ENCODE measurements around the gene LINGO3. TPM values are rescaled to one million over a fixed set of nuclear protein-coding genes. Genes with fewer than 3 reads are reported as not detected.
A peak's percentile ranks its signal among the peaks of the same experiment; 100 is the strongest.

Gene LINGO3
- total RNA-seq, 6 donors from 2014 or later, result 0.10 to 0.61 (median 0.17) TPM; not detected in 3

DNA sequence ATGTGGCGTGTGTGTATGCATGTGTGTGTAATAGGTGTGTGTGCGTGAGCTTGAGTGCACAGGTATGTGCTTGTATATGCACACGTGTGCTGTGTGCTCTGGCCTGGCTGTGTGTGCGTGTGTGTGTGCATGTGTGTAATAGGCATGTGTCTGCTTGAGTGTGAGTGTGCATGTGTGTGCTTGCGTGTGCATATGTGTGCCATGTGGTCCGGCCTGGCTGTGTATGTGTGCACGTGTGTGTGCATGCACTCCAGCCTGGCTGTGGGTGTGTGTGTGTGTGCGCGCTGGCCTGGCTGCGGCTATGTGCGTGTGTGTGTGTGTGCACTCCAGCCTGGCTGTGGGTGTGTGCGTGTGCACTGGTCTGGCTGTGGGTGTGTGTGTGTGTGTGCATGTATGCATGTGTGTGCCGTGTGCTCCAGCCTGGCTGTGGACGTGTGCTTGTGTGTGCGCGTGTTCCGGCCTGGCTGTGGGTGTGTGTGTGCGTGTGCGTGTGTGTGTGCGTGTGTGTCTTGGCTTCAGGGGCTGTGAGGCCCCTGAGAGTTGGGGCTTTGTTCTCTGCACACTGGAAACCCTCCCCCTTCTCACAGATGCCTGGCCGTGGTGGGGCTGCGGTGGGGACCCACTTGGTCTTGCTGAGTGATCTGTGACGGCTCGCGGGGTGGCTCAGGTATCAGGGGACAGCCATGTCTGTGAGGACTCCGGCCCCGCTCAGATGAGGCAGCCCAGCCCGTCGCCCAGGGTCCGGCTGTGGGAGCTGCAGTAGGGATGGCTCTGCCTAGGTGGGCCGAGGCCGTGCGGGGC, 28.8 kb upstream of the LINGO3 start:
- DNase-seq (peak in 1 of 2 donors; percentile 73), ATAC-seq (ENCODE audit: low FRiP score in 2 of 2) (no peak)
- Histone ChIP-seq H3K36me3 (peaks cover 0 to 41% (median 21%) of the 10 kb centered on the region in 4 donors), H3K4me1 (peaks cover 9 to 25% (median 11%) of the 10 kb centered on the region in 4 donors), H3K27ac (no peak overlapping the region), H3K9me3 (no peaks in the 10 kb centered on the region), H3K27me3 (no peaks in the 10 kb centered on the region), H3K4me3 (no peak overlapping the region)
- no peak for TF ChIP-seq CTCF (IDR thresholded peaks at IDR 0.05)
- no peak for TF ChIP-seq POLR2AphosphoS5 (IDR thresholded peaks at IDR 0.05)
- TF ChIP-seq POLR2A (IDR thresholded peaks at IDR 0.05), result no peak
- TF ChIP-seq EP300 (IDR thresholded peaks at IDR 0.05), result no peak
- whole genome bisulfite sequencing, 2 donors, result 88 to 93% methylated on average over 21 to 30 of the region's 33 CpGs

DNA sequence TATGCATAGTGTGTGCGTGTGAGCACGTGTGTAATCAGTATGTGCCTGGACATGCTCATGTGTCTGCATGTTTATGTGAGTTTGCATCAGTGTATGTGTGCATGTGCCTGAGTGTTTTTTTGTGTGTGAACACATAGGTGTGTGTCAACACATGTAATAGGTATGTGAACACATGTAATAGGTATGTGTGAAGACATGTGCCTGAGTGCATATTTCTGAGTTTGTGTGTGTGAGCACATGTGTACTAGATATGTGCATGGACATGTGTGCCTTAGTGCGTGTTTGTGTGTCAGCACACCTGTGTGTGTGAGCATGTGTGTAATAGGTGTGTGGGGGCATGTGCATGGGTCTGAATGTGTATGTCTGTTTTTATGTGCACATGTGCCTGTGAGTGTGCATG, 27.9 kb upstream of the LINGO3 start:
- TF ChIP-seq CTCF (IDR thresholded peaks at IDR 0.05) (no peak), POLR2A (IDR thresholded peaks at IDR 0.05) (no peak), POLR2AphosphoS5 (IDR thresholded peaks at IDR 0.05) (no peak), EP300 (IDR thresholded peaks at IDR 0.05) (no peak)
- no peak overlapping the region for H3K4me3 ChIP-seq
- ATAC-seq (ENCODE audit: low FRiP score in 2 of 2) (no peak), DNase-seq (no peak)
- no peak overlapping the region for H3K27ac ChIP-seq
- H3K4me1 ChIP-seq, result peaks cover 6 to 34% (median 13%) of the 10 kb centered on the region in 4 donors
- H3K9me3 ChIP-seq, result no peaks in the 10 kb centered on the region
- H3K36me3 ChIP-seq, result peaks cover 0 to 32% (median 17%) of the 10 kb centered on the region in 4 donors
- no peaks in the 10 kb centered on the region for H3K27me3 ChIP-seq
- 80 to 94% methylated on average over 3 of the region's 3 CpGs for WGBS, 2 donors

- DNase-seq (peak in 1 of 2 donors; percentile 33), ATAC-seq (ENCODE audit: low FRiP score in 2 of 2) (no peak)
- TF ChIP-seq POLR2A (IDR thresholded peaks at IDR 0.05) (no peak), EP300 (IDR thresholded peaks at IDR 0.05) (no peak), CTCF (IDR thresholded peaks at IDR 0.05) (no peak), POLR2AphosphoS5 (IDR thresholded peaks at IDR 0.05) (no peak)
- no peaks in the 10 kb centered on the region for H3K27me3 ChIP-seq
- 94 to 97% methylated on average over 23 to 26 of the region's 26 CpGs for WGBS, 2 donors
- H3K27ac ChIP-seq, result no peak overlapping the region
- H3K36me3 ChIP-seq, result peaks cover 0 to 26% (median 14%) of the 10 kb centered on the region in 4 donors
- H3K9me3 ChIP-seq, result no peaks in the 10 kb centered on the region
- no peak overlapping the region for H3K4me3 ChIP-seq
- H3K4me1 ChIP-seq, result peaks cover 9 to 40% (median 15%) of the 10 kb centered on the region in 4 donors
Measured at GRCh38 chr19:2334986-2335846, 27.3 kb upstream of the LINGO3 start.

DNA sequence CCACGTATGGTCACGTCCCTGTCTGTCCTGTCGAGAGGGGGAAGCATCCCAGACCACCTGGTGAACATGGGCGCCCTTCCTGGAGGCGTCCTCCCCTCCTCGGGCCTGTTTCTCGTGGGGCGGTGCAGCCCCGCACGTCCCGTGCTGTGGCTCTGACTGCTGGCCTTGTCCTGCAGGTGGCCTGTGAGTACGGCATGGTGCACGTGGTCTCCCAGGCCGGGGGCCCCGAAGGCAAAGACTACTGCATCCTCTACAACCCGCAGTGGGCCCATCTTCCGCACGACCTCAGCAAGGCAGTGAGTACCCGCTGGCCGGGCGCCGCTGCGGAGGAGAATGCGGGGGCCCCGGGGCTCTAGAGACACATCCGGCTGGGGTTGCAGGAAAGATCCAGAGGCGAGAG, 26.5 kb upstream of the LINGO3 start:
- Histone ChIP-seq H3K27me3 (no peaks in the 10 kb centered on the region), H3K36me3 (peaks cover 0 to 18% (median 7%) of the 10 kb centered on the region in 4 donors), H3K9me3 (no peaks in the 10 kb centered on the region), H3K4me1 (peaks cover 15 to 48% (median 21%) of the 10 kb centered on the region in 4 donors), H3K4me3 (no peak overlapping the region), H3K27ac (no peak overlapping the region)
- TF ChIP-seq POLR2A (IDR thresholded peaks at IDR 0.05) (no peak), EP300 (IDR thresholded peaks at IDR 0.05) (no peak), CTCF (IDR thresholded peaks at IDR 0.05) (no peak), POLR2AphosphoS5 (IDR thresholded peaks at IDR 0.05) (no peak)
- peak in 1 of 2 donors; percentile 71 for DNase-seq
- ATAC-seq (ENCODE audit: low FRiP score in 2 of 2), result no peak
- 80 to 93% methylated on average over 2 to 27 of the region's 27 CpGs for WGBS, 2 donors
